Measurements from ENCODE around the gene GARNL3. TPM values are rescaled to one million over a fixed set of nuclear protein-coding genes. Genes with fewer than 3 reads are reported as not detected.

GARNL3 gene
- total RNA-seq, 2 experiments from 2014 or later, result 16.1 to 17.2 TPM

GRCh38 chr9:127349483-127350113 is 85.0 kb downstream of the GARNL3 start:
- ChIA-PET POLR2A (no interaction called here), CTCF (ENCODE audit: unreplicated experiment) (no interaction called here)
- Histone ChIP-seq H3K27ac (ENCODE audit: low read depth, low read length, poor library complexity, severe bottlenecking) (no peak overlapping the region), H2AFZ (ENCODE audit: low read length) (no peak overlapping the region), H3K79me2 (ENCODE audit: insufficient read depth, low read depth, low read length) (no peaks in the 10 kb centered on the region), H3K4me1 (ENCODE audit: insufficient read depth, low read length, poor library complexity, severe bottlenecking) (no peaks in the 10 kb centered on the region), H3K36me3 (ENCODE audit: insufficient read depth, low read length) (no peaks in the 10 kb centered on the region), H3K4me3 (ENCODE audit: low read depth, low read length, poor library complexity, severe bottlenecking) (no peak overlapping the region), H3K9me2 (ENCODE audit: insufficient read depth, low read length) (no peaks in the 10 kb centered on the region), H3K4me2 (ENCODE audit: low read length) (no peak overlapping the region), H3K9me3 (ENCODE audit: low read length) (no peaks in the 10 kb centered on the region), H4K20me1 (ENCODE audit: insufficient read depth, low read length) (no peaks in the 10 kb centered on the region)
- DNase-seq (ENCODE audit: low spot score), result no peak
- intact Hi-C loops (cut with micrococcal nuclease; ENCODE audit: unreplicated experiment), result no loop called here
- no peak for TF ChIP-seq CTCF (conservative IDR thresholded peaks at IDR 0.05; ENCODE audit: low read length)
- no peak for TF ChIP-seq EZH2phosphoT487 (IDR thresholded peaks at IDR 0.05; ENCODE audit: borderline replicate concordance, low read depth, low read length)
- BruUV-seq (replicated peaks), result no TSS peak

GRCh38 chr9:127351182-127352166 is 86.9 kb downstream of the GARNL3 start:
- Histone ChIP-seq H3K4me3 (ENCODE audit: low read depth, low read length, poor library complexity, severe bottlenecking) (no peak overlapping the region), H2AFZ (ENCODE audit: low read length) (no peak overlapping the region), H3K27ac (ENCODE audit: low read depth, low read length, poor library complexity, severe bottlenecking) (no peak overlapping the region), H3K9me2 (ENCODE audit: insufficient read depth, low read length) (no peaks in the 10 kb centered on the region), H4K20me1 (ENCODE audit: insufficient read depth, low read length) (no peaks in the 10 kb centered on the region), H3K36me3 (ENCODE audit: insufficient read depth, low read length) (no peaks in the 10 kb centered on the region), H3K4me2 (ENCODE audit: low read length) (no peak overlapping the region), H3K79me2 (ENCODE audit: insufficient read depth, low read depth, low read length) (no peaks in the 10 kb centered on the region), H3K9me3 (ENCODE audit: low read length) (no peaks in the 10 kb centered on the region), H3K4me1 (ENCODE audit: insufficient read depth, low read length, poor library complexity, severe bottlenecking) (no peaks in the 10 kb centered on the region)
- no TSS peak for BruUV-seq (replicated peaks)
- intact Hi-C loops (cut with micrococcal nuclease; ENCODE audit: unreplicated experiment), result no loop called here
- DNase-seq (ENCODE audit: low spot score), result no peak
- CTCF ChIA-PET (ENCODE audit: unreplicated experiment), result no interaction called here
- no peak for TF ChIP-seq CTCF (conservative IDR thresholded peaks at IDR 0.05; ENCODE audit: low read length)
- no peak for TF ChIP-seq EZH2phosphoT487 (IDR thresholded peaks at IDR 0.05; ENCODE audit: borderline replicate concordance, low read depth, low read length)
- POLR2A ChIA-PET, result no interaction called here

Data from OCI-LY7 (cell line).